Right kidney (tissue), 1 donor: ENCODE data around the gene SAMD5.
"Not testable (repeated sequence)": the region's sequence is repeated elsewhere in the genome, so short reads cannot be mapped to it uniquely, and the experiment has no call there.

Experiments used
- DNase-seq: peaks from one replicate; pipeline ENCODE4 v3.0.0-alpha.2; 2016

SAMD5 gene

DNA sequence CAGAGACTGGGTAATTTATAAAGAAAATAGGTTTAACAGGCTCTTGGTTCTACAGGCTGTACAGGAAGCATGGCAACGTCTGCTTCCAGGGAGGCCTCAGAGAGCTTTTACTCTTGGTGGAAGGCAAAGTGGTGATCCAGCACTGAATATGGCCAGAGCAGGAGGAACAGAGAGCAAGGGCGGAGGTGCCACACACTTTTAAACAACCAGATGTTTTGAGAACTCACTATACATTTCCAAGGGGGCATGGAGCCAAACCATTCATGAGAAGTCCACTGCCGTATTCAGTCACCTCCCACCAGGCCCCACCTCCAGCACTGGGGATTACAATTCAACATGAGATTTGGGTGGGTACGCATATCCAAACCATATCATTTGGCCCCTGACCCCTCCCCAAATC, 18.7 kb downstream of the SAMD5 start:
- DNase-seq, result no peak

DNA sequence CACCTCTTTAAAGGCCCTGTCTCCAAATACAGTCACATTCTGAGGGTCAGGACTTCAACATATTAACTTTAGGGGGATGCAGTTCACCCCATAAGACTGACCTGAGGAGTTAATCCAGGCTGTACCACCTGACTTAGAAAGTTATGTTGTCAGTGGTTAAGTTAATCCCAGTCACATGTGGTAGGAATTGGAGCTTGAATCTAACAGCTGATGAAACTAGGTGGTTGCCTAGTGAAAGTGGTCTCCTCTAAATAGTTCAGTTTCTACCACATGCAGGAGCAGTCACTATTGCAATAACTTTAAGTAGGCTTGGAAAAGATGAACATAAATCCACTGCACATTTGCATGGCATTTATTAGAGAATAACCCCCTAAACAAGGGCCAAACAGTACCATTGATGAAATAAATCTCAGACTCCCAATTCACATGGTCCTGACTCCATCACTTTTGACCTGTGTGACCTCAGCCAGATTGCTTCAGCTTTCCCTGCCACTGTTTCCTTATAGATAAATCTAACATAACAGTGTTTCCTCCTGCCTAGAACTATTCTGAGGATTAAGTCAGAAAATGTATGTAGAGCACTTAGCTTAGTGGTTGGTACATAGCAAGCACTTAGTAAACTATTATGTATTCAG, 20.1 kb downstream of the SAMD5 start:
- no peak for DNase-seq

DNA sequence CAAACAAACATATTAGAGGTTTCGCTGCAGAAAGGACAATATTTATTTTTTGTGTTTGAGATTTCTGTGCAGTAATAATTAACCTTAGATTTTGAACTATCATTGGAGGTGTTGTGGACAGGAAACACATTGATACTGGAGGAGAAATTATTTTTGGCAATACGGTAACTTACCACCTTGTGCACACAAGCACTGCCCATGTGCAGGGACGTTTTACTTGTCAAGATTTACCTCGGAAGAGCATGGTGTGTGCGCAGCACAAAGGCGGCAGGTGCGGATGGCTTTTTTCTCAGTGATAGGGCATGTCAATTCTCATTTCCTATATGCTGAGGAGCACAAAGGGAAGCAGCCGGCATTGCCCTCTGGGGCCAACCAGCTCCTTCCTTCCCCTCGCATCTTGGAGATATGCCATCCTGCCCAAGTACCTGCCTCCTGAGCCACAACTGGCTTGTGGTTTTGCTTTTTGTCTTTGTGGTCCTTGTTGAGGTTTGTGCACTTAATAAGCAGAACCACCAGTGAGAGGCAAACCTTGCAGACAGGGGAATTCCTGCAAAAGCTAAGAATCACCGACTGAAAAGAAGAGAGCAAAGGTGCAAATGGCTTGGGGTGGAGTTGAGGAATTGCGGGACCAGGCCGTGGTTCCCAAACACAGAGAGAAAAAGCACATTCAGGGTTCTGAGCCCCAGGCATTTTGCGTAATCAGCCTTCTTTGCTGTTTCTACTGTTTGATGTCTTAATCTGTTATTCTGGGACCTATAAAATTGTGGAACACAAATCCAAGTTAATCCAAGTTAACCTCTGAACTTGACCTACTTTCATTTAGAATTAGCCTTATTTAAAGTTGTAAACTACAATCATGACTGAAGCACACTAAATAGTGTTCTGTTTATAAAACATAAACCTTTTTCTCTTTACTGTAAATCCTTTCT, 21.9 kb downstream of the SAMD5 start:
- no peak for DNase-seq

DNA sequence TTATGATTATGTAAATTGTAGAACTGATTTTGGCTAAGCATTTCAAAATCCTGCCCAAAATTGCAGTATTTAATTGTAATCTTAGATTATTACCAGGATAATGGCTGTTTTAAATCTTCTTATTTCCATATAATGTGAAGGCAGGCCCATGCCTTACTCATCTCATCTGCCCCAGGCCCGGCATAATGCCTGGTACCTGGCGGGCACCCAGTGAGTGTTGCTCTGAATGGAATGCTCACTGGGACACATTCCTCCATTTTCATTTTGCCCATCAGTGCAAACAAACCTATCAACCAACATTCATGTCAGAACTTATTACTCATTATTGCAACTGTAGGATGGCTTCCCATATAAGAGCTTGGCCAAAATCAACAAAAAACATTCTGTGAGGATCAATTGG, 22.8 kb downstream of the SAMD5 start:
- DNase-seq, result no peak

DNA sequence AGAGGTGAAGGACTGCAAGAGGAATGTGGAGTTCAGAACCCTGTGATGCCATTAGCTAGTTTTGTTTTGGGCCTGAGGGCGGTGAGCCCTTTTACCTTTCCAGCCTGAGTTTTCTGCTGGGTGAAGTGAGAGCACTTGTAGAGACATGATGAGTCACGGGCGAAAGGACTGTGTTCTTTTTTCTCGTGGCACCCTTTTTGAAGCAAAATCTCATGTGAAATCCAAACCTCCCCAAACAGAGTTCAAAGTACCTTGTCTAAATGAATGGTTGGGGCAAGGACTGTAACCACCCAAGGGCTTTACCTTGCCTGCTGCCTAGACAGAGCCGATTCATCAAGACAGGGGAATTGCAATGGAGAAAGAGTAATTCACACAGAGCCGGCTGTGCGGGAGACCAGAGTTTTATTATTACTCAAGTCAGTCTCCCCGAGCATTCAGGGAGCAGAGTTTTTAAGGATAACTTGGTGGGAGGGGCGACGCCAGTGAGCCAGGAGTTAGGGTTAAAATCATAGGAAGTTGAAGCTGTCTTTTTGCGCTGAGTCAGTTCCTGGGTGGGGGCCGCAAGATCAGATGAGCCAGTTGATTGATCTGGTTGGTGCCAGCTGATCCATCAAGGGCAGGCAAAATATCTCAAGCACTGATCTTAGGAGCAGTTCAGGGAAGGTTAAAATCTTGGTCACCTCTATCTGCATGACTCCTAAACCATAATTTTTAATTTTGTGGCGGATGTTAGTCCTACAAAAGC, 25.8 kb downstream of the SAMD5 start:
- DNase-seq, result no peak

DNA sequence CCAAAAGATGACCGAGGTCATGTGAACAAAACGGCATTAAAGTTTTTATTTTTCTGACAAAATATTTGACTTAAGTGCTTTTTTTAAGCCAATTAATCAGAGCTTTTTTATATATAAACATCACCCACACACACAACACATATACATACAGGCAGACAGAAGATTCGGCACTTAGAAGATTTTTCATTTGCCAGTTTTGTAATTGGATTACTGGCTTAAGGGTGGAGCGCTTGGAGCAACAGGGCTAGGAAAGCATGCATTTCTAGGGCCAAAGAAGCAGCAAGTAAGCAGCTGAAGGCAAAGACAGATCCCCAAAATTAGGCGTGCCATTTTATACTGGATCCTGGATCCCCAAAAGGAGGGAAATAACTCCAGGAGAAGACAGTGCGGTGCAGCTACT, 30.3 kb downstream of the SAMD5 start:
- no peak for DNase-seq

DNA sequence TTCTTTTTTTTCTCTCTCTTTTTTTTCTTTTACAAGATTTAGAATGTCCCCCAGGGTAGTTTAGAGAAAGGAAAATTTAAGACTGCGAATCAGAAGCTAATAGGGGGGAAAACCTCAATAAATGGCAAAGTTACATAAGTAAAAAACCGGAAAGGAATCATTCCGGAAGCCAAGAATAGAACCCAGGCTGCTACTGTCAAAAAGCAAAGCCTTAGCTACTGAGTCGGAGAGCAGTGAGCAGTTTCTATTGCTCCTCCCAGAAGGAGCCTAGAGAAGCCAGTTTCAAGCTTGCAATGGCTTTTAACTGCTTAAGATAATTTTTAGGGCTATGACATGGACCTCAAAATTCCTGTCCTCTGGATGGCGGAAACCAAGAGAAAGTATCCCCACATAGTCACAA, 31.6 kb downstream of the SAMD5 start:
- no peak for DNase-seq

DNA sequence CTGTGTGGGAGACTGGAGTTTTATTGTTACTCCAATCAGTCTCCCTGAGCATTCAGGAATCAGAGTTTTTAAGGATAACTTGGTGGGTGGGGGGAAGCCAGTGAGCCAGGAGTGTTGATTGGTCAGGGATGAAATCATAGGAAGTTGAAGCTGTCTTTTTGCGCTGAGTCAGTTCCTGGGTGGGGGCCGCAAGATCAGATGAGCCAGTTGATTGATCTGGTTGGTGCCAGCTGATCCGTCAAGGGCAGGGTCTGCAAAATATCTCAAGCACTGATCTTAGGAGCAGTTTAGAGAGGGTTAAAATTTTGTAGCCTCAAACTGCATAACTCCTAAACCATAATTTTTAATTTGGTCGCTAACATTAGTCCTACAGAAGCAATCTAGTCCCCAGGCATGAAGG, 33.9 kb downstream of the SAMD5 start:
- DNase-seq, result not testable (repeated sequence)

DNA sequence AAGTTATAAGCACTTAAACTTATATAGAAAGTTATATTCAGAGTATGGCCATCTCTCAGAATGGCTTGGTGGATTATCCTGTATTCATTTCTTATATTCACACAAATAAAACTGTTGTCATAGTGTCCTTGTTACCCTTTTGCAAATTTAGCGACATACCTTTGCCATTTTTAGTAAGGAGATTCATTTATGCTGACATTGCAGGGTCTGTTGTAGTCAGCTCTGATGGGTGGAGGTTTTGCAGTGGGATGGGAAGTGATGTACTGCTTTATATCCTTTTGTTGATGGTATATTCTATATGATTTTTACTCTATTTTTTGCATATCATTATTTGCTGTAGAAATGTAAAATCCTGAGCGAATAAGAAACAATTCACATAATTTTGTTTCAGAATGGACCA, 35.9 kb downstream of the SAMD5 start:
- DNase-seq, result no peak

DNA sequence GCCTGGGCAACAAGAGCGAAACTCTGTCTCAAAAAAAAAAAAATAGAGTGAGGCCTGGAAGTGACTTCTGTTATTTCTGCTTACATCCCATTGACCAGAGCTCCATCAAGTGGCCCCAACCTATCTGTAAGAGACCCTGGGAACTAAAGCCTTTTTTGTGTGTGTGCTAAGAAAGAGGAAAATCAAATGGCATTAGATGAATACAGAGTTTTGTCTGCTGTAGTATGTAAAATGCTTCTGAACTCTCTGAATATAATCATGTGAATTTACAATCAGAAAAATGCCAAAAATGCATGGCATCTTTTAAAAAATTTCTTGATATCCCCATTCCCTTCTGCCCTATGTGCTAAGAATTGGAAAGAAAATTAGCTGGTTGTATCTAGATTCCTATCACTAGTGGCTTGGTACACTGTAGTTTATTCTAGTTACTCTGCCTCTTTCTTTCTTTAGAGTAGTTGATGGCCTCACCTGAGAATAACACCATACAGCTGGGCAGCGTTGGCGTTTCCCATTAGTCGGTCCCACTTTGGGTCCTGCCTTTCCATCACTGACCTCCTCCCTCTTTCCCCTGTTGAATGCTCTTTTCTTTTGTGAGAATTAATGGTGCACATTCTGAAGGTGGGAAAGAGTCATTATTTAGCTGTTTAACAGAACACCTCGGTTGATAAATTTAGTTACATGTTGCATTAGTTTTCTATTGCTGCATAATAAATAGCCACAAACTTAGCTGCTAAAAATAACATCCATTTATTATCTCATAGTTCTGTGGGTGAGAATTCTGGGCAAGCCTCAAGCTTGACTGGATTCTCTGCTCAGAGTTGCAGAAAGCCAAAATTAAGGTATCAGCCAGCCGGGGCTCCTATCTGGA, 38.2 kb downstream of the SAMD5 start:
- DNase-seq, result no peak

DNA sequence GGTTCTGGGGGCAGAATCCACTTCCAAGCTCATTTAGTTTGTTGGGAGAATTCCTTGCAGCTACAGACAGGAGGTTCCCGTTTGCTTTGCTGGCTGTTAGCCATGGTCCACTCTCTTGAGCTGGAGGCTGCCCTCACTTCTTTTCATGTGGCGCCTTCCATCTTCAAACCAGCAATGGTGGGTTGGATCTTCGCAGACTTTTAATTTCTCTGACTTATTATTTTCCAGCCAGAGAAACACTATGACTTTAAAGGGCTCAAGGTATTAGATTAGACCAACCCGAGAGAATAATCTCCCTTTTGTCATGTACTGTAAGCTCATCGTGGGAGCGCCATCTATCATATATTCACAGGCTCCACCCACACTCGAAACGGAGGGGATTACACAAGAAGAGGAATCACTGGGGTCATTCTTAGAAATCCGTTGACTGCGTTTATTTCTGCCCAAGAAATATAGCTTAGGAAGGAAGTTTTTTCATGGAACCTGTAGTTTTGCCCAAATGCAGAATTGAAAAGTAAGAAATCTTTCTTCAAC, 38.9 kb downstream of the SAMD5 start:
- no peak for DNase-seq

DNA sequence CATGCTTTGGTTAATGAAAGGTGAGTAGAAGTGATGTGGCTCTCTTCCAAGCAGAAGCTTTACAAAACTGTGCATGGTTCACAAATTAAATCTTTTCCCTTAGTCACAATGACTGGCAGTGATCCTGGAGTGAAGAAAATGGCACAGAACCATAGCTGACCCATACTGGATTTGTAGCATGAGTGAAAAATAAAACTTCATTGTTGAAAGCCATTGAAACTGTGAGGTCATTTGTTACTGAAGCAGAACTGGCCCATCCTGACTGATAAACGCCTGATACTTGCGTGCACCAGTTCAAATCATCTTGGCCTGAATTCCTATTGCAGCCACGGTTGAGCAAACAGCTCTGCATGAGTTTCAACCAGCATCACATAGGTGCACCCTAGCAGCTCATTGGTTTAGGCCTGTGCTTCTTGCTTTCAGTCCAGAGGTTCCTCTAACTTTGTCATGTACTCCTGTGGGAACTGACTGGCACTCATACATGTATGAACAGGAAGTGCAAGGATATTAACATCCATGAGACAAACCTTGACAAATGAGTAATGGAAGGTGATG, 40.5 kb downstream of the SAMD5 start:
- no peak for DNase-seq

DNA sequence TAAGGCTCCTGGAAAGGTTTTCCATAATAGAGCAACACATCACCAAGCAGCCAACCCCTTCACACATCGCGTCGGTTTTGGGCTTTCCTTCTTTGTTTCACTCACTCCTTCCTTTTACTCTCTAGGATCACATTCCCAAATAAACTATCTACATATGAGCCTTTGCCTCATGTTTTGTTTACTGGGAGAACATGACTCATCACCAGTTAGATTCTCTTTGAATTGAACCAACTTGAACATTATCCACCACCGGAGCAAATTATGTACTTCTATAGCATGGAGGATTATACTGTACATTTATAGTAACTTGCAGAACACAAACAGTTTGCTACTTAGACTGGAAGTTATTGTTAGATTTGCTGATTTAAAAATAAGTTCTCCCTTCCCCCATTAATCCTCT, 41.0 kb downstream of the SAMD5 start:
- DNase-seq, result no peak

DNA sequence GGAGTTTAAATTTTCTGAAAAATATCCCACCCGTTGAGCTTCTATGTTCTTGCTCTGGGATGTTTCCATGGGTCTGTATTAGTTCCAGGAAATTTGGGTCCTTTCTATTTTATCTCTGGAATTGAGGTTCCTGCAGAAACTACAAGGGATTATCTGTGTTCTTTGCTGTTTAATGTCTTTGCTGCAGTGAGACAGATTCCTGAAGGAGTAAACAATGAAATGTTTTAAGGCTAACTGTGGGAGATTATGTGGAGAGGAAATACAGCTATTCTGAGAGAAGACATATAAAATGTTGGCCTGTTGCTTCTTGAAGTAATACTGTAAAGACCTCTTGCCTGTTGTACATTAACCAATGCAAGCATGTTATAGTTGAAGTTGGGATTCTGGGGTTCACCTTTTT, 43.5 kb downstream of the SAMD5 start:
- no peak for DNase-seq

DNA sequence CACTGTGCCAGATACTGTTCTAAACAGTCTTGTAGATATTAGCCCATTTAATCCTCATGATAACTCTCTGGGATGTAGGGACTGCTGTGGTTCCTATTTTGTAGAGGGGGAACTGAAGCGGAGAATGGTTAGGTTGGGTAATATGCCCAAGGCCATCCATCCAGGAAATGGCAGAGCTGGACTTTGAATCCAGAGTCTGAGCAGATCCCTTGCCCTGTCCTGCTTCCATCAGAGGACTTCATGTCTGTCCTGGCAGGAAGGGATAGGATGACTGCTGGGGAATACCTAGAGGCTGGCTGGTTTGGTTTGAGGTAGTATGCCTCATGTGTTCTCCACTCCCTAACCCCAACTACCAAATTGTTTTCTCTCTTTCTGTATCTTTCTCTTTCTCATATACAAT, 44.6 kb downstream of the SAMD5 start:
- DNase-seq, result no peak

DNA sequence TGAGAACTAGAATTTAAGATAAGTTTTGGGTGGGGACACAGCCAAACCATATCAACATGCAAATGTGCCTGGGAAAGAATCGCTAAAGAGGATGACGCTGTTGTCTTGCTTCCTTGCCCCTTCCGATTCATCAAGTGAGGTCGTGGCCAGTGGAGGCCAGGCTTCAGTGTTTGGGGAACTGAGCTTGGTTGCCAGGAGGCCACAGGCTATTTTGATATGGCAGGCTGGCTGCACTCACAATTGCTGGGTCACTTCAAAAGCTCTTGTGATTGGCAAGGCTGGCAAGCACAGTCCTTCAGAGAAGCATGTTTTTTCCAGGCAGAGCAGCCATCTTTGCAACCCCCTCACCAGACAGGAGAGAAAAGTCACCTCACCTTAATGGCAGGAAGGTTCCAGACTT, 45.8 kb downstream of the SAMD5 start:
- DNase-seq, result no peak

DNA sequence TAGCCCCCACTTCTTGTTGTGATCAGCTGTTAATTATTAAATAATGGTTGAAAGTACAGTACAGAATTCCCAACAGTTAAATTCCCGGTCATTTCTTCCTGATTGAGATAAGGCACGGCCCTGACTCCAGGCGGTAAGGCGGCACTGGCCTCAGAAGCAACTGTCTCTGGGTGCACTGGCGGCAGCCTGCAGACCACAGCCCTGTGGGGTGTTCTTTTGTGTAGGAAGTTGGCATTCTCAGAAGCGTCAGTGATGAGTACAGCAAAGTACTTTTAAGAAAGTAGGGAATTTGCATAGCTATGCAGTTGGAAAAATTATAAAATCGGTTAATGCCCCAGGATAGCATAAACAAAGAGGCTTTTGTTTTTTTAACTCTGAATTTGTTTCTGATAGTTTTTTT, 50.5 kb downstream of the SAMD5 start:
- no peak for DNase-seq

DNA sequence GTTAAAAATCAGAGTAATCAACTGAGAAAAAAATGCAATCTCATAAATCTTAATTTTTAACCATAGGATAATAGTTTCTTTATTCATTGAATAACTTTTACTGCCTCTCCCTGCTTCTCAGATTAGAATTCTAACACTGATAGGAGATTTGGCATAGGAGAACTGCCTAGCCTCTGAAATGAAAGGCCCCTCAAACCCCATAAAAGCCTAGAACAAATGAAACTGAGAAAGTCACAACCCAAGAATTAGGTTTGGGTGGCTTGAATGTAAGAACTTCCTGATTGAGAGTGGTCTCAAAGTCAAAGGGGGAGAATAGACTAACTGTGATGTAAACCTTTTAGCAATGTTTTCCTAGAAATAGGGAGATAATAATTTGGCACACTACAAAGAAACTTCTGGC, 52.2 kb downstream of the SAMD5 start:
- DNase-seq, result no peak

DNA sequence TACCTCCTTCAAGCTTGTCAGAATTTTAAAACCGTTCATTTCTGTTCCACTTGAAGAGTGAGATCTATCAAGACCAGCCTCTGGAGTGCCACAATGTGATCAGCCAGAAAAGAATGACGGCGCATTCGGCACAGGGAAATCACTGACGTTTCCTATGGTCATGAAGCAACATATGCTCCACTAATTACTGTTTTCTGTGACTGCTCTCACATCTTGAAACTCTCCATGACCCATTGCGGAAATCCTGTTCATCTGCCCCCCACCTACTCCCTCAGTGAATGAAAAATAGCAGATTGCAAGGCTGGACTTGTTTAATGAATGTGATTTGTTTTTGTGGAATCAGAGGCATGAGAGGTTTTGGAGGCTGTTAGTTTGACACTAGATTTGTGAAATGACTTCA, 53.2 kb downstream of the SAMD5 start:
- DNase-seq, result no peak

DNA sequence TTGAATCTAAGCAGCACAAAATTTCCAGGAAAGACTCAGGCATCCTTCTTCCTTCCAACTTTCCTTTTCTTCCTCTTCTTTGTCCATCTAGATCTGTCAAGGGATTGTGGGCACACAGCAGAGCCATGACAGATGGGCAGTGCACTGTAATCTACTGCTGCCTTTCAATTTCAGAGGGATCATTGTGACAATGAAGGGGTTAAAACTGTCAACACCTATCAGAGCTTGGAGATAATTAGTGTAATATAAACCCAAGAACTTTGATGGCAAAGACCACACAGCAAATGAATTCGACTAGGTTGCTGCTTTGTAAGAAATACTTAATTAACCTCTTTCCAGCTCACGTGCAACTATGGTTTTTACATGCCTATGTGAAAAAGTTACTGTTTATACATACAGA, 55.0 kb downstream of the SAMD5 start:
- DNase-seq, result no peak

DNA sequence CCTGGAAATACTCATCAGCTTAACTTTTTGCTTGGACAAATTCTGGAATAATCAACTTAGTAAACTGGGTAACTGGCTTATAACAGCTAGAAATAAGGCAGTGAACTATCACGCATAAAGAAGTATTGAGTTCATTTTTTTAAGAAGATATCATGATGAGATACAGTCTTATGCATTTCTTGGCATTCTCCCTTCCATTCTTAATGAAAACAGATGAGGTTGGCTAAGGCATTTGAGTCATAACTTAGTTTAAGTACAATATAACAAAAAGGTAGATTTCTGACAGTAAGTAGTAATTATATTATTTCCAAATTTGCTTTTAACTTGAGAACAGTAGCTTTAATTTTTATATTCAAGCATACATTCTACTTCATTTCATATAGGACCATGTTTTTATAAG, 56.1 kb downstream of the SAMD5 start:
- DNase-seq, result no peak
